HG02943 (cell line): ENCODE measurements around the gene PROM2.

ENCODE experiments used
- ATAC-seq: cut with Tn5 transposase; IDR thresholded peaks from one replicate; pipeline ENCODE4 v1.9.1; 2021; ENCODE audit warnings: mild to moderate bottlenecking, low read depth, moderate library complexity; ENCODE audit not compliant: unreplicated experiment

PROM2 gene

DNA sequence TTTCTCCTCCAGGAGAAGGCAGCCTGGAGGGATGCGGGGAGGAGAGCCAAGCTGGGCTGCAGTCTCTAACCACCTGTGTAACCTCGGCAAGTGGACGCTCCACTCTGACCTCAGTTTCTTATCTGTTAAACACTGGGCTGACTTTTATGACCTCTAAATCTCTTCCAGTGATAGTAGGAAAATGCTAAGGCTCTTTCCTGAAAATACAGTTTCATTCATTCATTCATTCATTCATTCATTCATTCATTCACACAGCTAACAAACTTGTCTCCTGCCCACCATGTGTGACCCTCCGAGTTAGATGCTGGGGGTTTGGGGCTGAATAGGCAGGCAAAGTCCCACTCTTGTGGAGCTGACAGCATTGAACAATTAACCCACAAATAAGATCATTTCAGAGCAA lies 9.3 kb downstream of the PROM2 start:
- ATAC-seq, result no peak

DNA sequence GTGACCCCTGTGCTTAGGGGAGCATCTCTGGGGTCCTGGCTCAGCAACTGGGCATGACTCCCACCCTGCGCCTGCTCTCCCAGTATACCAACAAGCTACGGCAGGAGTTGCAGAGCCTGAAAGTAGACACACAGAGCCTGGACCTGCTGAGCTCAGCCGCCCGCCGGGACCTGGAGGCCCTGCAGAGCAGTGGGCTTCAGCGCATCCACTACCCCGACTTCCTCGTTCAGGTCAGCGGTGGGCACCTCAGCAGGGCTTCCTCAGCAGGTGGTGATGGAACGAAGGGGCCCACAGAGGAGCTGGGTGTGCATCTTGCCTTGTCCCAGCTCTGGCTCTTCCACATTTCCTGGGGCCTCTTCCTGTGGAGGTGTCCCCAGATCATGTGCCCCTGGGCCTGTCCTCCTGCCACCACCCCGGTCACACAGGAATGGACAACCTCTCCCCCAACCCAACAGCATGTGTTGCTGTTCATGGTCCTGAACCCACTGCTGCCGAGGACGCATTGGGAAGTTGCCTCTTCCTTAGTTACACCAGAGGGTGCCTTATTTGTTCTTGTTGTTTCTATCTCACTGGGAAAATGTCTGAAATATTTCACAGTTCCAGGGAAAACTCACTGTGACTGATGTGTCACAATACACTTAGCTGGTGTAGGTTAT lies 10.8 kb downstream of the PROM2 start:
- no peak for ATAC-seq

DNA sequence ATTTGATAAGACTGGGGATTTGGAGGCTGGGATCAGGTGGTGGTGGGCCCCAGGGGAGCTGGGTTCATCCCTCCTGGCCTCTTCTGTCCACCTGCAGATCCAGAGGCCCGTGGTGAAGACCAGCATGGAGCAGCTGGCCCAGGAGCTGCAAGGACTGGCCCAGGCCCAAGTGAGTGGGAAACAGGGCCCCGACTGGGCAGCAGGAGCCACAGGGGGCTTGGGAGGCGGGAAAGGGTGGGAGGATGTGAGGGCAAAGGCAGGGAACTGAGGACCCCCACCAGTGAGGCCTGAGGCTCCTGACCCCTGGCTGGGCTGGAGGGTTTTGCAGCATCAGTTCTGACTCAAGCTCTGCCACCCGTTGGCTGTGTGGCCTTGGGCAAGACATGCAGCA lies 11.3 kb downstream of the PROM2 start:
- no peak for ATAC-seq

DNA sequence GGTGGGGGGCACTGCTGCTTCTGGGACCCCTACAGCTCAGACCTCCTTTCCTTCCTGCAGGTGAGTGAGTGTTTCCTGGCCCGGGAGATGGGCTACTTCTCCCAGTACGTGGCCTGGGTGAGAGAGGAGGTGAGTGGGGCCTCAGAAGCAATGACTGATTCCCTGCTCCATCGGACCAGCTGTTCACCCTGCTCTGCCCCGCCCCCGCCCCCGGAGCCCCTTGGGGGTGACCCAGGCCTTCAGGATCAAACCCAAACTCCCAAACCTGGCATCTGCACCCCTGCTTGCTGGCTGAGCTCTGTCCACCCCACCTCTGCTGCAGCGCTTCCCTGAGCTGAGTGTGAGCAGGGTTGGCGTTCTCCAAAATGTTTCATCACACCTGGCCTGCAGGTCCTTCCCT lies 13.1 kb downstream of the PROM2 start:
- ATAC-seq, result no peak

DNA sequence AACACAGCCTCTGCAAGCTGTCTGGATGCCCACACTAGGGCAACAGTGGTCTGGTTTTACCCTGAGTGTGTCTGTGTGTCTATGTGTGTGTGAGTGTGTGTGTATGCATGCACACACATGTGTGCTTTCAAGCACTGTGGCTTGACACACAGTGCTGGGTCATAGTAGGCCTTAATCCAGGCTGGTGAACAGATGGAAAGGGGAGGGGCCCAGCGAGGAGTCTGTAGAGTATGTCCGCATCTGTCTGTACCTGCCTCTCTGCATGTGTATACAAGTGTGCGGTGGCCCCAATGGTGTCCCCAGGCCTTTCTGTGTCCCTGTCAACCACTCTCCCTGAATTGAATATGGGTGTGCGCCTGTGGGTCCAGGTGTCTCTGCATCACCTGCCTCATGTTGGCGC lies 13.6 kb downstream of the PROM2 start:
- no peak for ATAC-seq

DNA sequence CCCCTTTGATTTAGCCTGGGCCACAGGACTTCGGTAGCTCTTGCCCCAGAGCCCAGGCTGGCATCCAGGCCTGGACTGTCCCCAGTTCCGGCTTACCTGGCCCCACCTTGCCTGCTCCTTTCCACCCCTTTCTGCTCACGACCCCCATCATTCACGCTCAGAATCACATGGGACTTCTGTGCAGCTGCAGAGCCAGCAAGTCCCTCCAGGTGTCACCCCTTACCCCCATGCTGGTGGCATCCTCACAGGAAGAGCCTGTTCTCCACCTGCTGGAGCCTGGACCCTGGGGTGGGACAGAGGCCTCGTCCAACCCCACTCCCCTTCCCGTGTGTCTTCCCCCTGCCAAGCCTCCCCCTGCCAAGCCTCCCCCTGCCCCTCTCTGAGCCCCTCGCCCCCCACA lies 15.0 kb downstream of the PROM2 start:
- no peak for ATAC-seq

DNA sequence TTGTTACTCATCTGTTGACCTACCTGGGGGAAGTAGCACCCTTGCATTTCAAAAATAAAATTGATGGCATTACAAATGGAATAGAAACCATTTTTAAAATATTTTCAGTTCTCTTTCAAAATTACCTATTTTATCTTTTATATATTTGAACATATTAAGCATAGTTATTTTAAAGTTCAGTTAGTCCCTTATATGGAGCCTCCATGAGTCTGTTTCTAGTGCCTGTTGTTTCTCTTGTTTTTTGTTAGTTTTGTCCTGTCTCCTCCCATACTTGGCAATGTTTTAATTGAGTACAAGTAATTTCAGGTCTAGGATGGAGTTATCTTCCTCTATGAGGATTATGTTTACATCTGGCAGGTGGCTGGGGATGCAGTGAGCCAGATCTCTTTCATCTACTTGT lies 17.0 kb downstream of the PROM2 start:
- no peak for ATAC-seq

DNA sequence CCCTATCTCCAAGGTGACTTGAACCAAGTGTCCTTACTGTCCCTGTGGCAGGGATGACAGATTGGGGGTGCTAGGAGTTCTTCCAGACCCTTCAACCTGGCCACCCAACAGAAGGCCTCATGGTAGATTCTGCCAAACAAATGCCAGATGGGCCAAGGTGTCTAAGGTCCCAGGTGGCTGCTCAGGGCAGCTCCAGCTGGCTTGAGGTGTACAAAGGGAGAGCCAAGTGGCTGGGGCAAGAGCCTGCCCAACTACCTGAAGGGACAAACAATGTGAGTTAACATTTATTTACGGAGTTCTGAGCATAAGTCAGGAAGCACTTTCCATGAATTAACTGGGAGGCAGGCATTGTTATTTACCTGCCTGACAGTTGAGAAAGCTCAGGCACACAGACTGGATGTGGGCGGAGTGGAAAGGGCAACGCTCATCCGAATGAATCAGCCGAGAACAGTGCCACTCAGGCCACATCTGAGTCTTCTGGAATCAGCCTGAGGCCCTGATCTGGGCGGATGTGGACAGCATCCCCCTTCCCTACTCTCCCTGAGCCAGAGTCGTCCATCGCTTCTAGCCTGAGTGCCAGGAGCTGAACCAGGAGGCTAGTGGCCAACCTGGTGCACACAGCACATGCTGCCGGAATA lies 18.5 kb downstream of the PROM2 start:
- ATAC-seq, result no peak

DNA sequence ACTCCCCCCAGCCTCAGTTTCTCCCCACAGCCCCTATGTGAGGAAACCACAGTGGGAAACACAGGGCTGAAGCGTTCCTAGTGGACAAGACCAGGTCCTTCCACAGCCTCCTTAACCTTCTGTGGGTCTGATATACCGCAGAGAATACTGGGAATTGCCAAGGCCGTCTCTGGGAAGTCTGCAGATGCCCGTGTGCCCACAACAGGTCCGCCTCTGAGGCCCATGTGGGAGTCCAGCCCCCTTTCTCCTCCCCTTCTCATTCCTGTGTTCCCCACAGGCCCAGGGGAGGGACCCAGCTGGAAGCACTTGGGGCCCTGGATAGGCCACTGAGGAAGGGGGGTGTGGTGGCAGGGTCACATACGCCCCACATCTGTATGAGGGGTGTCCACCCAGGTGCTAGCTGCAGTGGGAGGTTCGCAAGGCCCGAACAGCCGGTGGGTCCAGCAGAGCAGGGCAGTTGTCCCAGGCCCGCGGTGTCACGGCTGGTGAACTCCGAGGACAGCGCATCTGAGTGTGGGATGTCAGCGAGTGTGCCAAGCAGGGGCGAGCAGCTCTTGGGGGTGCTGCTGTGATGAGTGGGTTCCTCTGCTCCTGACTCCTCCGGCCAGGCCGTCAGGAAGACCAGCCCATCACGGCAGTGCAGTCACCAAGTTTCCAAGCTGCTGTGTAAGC lies 20.5 kb downstream of the PROM2 start:
- no peak for ATAC-seq

DNA sequence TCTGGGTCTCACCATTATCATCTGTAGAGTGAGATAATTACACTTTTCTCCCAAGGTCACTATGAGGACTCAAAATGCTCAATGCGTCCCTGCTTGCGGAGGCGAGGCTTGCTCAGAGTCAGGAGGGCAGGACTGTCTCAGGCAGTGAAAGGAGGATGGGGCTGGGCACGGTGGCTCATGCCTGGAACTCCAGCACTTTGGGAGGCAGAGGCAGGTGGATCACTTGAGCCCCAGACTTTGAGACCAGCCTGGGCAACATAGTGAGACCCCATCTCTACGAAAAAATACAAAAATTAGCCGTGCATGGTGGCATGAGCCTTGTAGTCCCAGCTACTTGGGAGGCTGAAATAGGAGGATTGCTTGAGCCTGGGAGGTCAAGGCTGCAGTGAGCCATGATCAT lies 21.1 kb downstream of the PROM2 start:
- no peak for ATAC-seq

DNA sequence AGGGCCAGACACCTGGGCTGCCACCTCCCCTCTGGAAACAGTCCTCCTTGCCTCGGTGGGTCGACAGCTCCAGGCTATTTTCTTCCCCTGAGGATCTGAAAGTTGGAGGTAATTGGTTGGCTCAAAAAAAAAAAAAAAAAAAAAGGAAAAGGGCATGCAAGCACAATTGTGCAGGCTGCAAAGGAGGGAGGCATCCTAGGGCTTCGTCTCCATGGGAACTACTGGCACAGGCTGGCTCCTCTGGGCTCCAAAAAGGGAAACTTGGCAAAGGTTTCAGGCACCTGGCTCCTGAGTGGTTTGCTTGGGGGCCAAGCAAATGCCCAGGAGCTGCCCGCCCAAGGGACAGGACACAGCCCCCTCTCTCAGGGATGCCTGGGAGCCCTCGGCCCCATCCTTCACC lies 21.8 kb downstream of the PROM2 start:
- ATAC-seq, result no peak

DNA sequence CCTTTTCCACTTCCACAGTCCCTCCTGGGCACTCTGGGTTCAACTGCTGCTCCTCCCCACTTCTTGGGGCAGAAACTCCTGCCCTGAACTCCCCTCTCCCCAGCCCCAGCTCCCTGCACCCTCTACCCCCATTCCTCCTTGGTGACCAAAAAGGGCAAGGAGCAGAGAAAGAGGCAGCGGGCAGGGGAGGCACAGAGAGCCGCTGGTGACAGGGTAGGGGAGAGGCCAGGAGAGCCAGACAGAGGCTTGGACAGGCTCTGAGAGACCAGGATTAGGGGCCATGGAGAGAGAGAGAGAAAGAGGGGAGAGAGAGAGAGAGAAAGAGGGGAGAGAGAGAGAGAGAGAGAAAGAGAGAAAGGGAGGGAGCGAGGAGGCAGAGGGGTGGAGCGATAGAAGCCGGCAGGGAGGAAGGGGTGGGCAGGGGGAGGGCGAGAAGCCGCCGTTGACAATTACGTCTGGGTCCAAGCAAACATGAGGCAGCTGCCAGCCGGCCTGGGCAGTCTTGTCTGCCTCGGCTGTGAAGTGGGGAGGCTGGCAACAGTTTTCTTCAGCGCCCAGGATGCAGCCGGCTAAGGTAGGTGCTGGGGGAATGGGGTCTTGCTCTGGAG lies 22.7 kb downstream of the PROM2 start, which contains the start of gene KCNIP3:
Gene KCNIP3, plus strand, starts transcription at position 468 of the 608 bp plus-strand sequence. Its CDS starts 92 bp downstream, at position 560.
- no peak for ATAC-seq

DNA sequence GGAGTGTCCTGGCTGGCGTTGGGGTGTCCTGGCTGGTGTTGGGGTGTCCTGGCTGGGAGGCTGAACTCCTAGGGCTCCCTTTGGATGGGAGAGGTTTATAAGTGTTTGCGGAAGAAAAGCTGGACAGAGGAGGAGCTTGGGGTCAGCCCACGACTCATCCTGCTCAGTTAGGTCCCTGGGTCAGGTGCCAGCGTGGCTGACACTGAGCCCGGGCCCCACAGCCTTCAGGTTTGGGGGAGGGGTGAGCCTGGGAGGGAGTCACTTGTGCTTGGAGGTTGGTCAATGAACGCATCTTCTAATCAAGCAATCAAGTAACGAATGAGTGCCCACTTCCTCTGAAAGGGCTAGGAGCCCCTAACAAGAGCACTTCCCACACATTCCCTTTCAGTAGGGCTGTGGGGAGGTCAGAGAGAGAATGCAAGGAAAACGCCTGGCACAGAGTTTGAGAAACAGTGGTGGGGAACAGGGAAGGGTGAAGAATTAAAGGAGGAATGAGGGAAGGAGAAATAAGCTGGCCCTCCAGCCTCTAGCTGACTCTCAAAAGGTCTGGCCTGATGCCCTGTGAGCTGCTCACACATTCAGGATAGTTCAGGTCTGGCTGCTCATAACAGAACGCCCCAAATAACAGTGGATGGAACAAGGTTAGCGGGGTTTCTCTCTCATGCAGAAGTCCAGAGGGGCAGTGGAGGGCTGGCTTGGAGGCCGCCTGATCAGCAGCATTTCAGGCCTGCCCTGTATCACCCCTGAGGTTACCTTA lies 23.6 kb downstream of the PROM2 start:
- no peak for ATAC-seq

DNA sequence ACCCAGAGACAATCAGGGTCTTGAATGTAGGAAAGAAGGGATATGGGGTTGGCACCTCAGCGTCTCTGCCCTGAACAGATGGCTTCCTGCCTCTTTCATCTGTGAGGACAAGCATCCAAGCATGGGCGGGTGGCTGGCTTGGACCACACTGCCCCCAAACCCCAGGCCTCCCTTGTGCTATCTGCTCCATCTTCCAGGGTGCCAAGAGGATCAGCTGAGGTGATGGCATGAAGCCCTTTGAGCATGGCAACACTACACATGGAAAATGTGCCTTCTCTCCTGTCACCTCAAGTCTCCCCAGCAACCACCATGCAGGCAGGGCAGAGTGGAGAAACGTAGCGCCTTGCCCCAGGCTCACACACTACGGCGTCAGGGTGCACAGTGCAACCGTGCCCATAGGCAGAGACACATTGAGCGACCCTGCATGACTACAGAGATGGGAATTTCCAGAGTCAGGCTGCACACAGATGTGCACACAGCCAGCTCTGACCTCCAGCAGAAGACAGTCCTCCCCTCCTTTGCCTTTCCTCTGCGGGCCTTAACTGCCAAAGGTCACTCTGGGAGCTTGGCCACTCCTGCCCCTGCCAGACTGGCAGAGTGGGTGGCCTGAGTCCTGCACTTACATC lies 24.4 kb downstream of the PROM2 start:
- ATAC-seq, result no peak

DNA sequence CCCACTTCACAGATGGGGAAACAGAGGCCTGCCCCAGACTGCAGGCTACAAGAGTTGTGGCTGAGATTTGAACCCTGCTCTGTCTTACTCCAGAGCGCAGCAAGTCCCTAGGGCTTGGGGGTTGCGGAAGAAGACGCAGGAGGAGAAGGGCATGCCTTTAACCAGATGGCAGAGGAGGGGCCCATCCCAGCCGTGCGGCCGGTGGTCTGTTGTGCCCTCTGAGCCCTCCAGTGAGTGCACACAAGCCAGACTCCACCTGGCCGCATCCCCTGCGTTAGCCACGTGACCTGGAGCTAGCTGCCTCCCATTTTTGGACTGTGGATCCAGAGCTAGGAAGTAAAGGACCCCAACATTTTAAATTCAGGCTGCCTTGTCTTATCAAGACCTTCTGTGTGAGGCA lies 25.7 kb downstream of the PROM2 start:
- ATAC-seq, result no peak

DNA sequence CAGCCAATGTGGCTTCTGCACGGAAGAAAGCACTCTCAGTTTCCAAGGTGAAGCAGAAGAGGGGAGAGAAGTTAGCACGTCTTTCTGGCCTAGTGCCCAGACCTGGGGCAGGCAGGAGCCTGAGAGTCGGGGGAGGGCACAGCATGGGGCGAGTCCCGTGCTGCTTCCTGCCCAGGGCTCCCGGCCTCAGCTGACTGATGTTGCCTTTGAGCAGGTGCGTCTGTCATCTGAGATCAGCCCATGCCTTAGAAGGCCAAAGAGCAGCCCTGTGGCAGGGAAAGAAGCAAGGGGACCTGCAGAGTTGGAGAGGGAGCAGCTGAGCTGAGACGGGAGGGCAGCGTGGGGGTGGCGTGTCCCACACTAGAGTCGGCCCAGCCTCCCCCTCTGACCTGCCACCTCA lies 26.2 kb downstream of the PROM2 start:
- ATAC-seq, result no peak

DNA sequence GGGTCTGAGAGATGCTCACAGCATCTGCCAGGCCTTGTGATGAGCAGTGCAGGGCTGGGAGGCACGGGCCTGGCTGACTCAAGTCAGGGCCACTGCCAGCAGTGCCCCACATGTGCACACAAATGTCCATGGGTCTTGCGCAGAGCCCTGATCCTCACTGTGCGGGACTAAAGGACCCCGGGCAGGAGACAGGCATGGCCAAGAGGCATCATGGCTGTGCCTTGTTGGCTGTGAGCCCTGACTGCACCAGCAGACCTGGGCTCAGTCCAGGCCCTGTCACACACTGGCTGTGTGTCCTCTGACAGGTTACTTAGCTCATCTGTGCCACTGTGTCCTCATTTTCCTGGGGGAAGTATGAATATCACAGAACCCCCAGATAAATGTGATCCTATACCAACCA lies 26.9 kb downstream of the PROM2 start:
- ATAC-seq, result no peak

DNA sequence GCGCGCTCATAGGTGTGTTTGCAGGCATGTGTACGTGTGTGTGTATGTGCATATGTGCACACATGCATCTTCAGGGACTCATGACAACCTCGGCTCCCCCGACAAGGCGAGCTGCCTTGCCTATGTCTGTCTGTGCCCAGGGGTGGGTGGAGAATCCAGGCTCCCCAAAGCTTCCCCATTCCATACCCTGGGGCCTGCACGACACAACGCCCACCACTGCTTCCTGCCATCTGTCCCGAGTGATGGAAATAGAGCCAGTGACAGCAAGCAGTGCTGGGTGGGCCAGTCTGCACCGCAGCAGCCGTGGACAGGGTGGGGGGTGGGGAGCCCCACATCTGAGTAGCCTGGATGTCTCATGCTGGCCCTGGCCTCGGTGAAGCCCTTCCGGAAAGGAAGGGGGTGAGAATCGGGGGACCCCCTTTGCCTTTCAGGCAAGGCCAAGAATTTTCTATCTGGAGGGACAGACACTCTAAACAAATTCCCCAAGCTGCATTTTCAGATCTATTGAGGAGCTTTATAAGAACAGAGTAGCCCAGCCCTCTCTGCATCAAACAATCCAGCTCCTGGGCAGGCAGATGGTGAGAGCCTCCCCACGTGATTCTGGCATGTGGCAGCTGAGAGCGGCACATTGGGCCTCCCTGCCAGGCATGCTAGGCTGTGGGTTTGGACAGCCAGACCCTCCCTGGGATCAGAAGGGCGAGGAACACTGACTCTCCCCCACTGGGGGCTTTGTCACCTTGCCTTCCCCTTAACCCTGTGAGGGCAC lies 27.8 kb downstream of the PROM2 start:
- ATAC-seq, result no peak

DNA sequence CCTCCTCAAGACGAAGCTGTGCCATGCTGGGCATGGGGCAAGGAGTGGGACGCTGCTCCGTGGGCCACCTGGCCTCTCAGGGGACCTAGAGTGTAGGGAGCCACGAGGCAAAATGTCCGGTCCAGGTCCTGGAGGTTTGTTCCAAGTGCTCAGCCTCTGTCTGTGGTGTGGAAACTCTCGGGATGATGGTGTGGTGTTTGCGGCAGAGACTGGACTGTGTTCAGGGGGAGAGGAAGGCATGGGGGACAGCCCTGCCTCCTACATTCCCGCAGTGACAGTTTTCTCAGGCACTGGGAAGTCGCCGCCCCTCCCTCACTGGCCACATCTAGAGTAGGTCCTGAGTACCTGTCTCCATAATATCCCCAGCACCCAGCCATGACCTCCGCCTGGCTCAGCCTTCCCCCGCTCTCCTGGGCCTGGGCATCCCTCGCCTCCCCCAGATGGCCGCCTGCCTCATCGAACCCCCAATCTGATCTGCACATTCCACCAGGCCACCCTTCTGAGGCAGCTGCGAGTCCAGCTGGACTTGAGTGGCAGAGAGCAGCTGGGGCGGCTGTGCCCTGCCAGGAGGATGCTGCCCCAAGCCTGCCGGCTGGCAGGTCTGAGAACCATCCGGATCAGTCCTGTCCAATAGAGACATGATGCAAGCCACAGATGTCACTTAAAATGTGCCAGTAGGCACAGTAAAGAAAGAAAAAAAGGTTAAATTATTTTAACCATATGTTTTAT lies 29.1 kb downstream of the PROM2 start:
- ATAC-seq, result no peak
